GM12878 (cell line): ENCODE results near the gene AGBL2. TPM values are rescaled to one million over a fixed set of nuclear protein-coding genes. Genes with fewer than 3 reads are reported as not detected.

Experiments
- ATAC-seq: fragments of 200-7000 bp; cut with Tn5 transposase; 3 replicates; pipeline ENCODE4 v1.9.1; 2020; ENCODE audit warnings: mild to moderate bottlenecking, moderate library complexity
- BruUV-seq: library from RNA; stranded (reverse); fragments of 400-500 nt; replicated peaks from 2 replicates; lab custom pipeline; 2021; lab: Mats Ljungman, UMichigan
- CTCF ChIA-PET: fragments of 300-600 bp; sonication (Branson Sonifier 250); formaldehyde crosslinking; extraction: SDS; loops from one replicate; lab custom pipeline; 2021; ENCODE audit warnings: inconsistent platforms; lab: Yijun Ruan, JAX
- POLR2A ChIA-PET: fragments of 350-600 bp; formaldehyde crosslinking; extraction: SDS; loops from one replicate; lab custom pipeline; 2021; ENCODE audit warnings: inconsistent platforms; lab: Charles Lee
- RAD21 ChIA-PET: fragments of 300-600 bp; sonication (Branson Sonifier 250); formaldehyde crosslinking; loops from one replicate; lab custom pipeline; 2023; ENCODE audit warnings: antibody characterized with exemption; ENCODE audit not compliant: unreplicated experiment; lab: Charles Lee
- SMC1A ChIA-PET: fragments of 300-600 bp; sonication (Branson Sonifier 250); formaldehyde crosslinking; loops from one replicate; lab custom pipeline; 2023; ENCODE audit not compliant: unreplicated experiment, uncharacterized antibody; lab: Charles Lee
- DNase-seq: peaks from one replicate; pipeline ENCODE4 v3.0.0-alpha.2; 2011; ENCODE audit warnings: low read depth, low spot score
- FAIRE-seq: peaks from 3 replicates; lab custom pipeline; 2011; peaks lifted over from hg19 to GRCh38; lab: Jason Lieb, UNC
- H2AFZ ChIP-seq: 2 replicates; pipeline ENCODE4 v1.6.0; 2011; ENCODE audit warnings: low read depth, low read length, control low read depth; ENCODE audit not compliant: control insufficient read depth
- H3K27ac ChIP-seq: 2 replicates; pipeline ENCODE4 v1.5.1; 2011; ENCODE audit warnings: control low read depth; ENCODE audit not compliant: control insufficient read depth, insufficient read depth
- H3K27me3 ChIP-seq, 2 experiments: replicated peaks in 1 of 2; 2 replicates each; pipeline versions ENCODE4 v1.6.0 to v1.6.1; 2011; ENCODE audit warnings: low read length in 1 of 2; ENCODE audit not compliant: control insufficient read depth in 2 of 2, insufficient read depth in 2 of 2
- H3K36me3 ChIP-seq, 2 experiments: 2 replicates each; pipeline ENCODE4 v1.5.1; 2011; ENCODE audit warnings: low read length in 1 of 2; ENCODE audit not compliant: control insufficient read depth in 2 of 2, insufficient read depth in 2 of 2
- H3K4me1 ChIP-seq: 2 replicates; pipeline ENCODE4 v1.6.1; 2011; ENCODE audit warnings: mild to moderate bottlenecking, low read length, moderate library complexity, mixed read lengths; ENCODE audit not compliant: control insufficient read depth, insufficient read depth
- H3K4me2 ChIP-seq: 2 replicates; pipeline ENCODE4 v1.6.0; 2011; ENCODE audit warnings: control low read depth; ENCODE audit not compliant: control insufficient read depth, insufficient read depth
- H3K4me3 ChIP-seq: fragments of 200-600 bp; sonication (generic); 2 replicates; pipeline ENCODE4 v1.5.1; 2016
- H3K79me2 ChIP-seq: 2 replicates; pipeline ENCODE4 v1.6.0; 2011; ENCODE audit warnings: low read length; ENCODE audit not compliant: control insufficient read depth, insufficient read depth
- H3K9ac ChIP-seq: 2 replicates; pipeline ENCODE4 v1.8.0; 2011; ENCODE audit warnings: low read length, control low read depth, mixed read lengths; ENCODE audit not compliant: control insufficient read depth, insufficient read depth
- H3K9me3 ChIP-seq: replicated peaks from 3 replicates; pipeline ENCODE4 v1.5.1; 2011; ENCODE audit warnings: mild to moderate bottlenecking, low read length; ENCODE audit not compliant: control insufficient read depth, insufficient read depth
- H4K20me1 ChIP-seq: 2 replicates; pipeline ENCODE4 v1.6.0; 2011; ENCODE audit not compliant: control insufficient read depth, insufficient read depth
- NR2C1 ChIP-seq: fragments of 450-650 bp; IDR thresholded peaks from 2 replicates; pipeline ENCODE4 v1.6.1; 2017; ENCODE audit warnings: antibody characterized with exemption, mild to moderate bottlenecking, moderate library complexity
- SREBF1 ChIP-seq: IDR thresholded peaks from 2 replicates; pipeline ENCODE4 v1.6.1; 2012; ENCODE audit warnings: mild to moderate bottlenecking, low read length
- WGBS: methylation state at CpG from one replicate; pipeline ENCODE4 v1.1.6; 2016; ENCODE audit warnings: low lambda C conversion rate; ENCODE audit not compliant: insufficient replicate concordance, insufficient coverage; ENCODE audit errors: missing lambda C conversion rate; 5-methylcytosine and 5-hydroxymethylcytosine counted together
- in situ Hi-C: fragments of 300-500 bp; cut with MboI; formaldehyde crosslinking; loops from 9 replicates; pipeline ENCODE4 v1.14.3; 2018; ENCODE audit warnings: mixed read lengths
- intact Hi-C: fragments of 100-400 bp; cut with micrococcal nuclease; formaldehyde crosslinking; loops from one replicate; pipeline ENCODE4 v1.14.2; 2022; ENCODE audit not compliant: unreplicated experiment
- polyA plus RNA-seq, 11 experiments: library from polyadenylated mRNA; depleted of rRNA in 4 of 11; unstranded in 6 of 11; stranded (reverse) in 5 of 11; fragments of >200 nt; fragmentation: Nextera tagmentation in 4 of 11; fragmentation: Illumina TruSeq in 1 of 11; extraction: Ambion mirVana in 4 of 11; extraction: Trizol in 1 of 11; gene quantifications; 1 replicate in 1 of 11; 2 replicates in 10 of 11; pipeline versions ENCODE4 v1.2.1 to v1.2.3, GENCODE V29; 2011 to 2016; ENCODE audit warnings: inconsistent platforms in 2 of 11, missing spikeins in 2 of 11, low read depth in 1 of 11
- total RNA-seq, 4 experiments: library from RNA; depleted of rRNA in 3 of 4; stranded (reverse); fragments of >200 nt in 3 of 4; fragmentation: Illumina TruSeq in 1 of 4; extraction: Trizol in 1 of 4; gene quantifications; 2 replicates each; pipeline versions ENCODE4 v1.2.1 to v1.2.3, GENCODE V29; 2013 to 2021
- TF ChIP-seq, protein P1 (sequence below): IDR thresholded peaks from 2 replicates; pipeline ENCODE4 v1.6.1; 2011; ENCODE audit warnings: borderline replicate concordance, low read depth, mild to moderate bottlenecking, moderate library complexity, low read length; ENCODE audit not compliant: insufficient read depth, poor library complexity, severe bottlenecking
- TF ChIP-seq, protein P2 (sequence below): fragments of 450-650 bp; IDR thresholded peaks from 2 replicates; pipeline ENCODE4 v1.6.1; 2018; ENCODE audit warnings: mild to moderate bottlenecking, low read depth, moderate library complexity; ENCODE audit not compliant: partially characterized antibody

Gene AGBL2
- total and polyA plus RNA-seq, 10 of the 15 experiments (the other 5 are each of a cell fraction or from before 2014, with no cell fraction given): 0.93 to 12.2 (median 2.9) TPM

DNA sequence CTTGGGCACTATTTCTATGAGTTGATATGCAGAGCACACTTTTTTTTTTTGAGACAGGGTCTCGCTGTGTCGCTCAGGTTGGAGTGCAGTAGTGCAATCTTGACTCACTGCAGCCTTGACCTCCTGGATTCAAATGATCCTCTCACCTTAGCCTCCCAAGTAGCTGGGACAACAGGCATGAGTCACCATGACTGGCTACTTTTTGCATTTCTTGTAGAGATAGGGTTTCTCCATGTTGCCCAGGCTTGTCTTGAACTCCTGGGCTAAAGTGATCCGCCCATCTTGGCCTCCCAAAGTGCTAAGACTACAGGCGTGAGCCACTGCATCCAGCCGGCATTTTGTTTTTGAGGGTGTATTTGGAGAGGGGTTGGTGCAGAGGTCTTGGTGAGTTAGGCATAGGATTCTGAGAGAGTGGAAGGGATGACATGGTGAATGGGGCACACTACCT lies 42.9 kb downstream of the AGBL2 start:
- no peaks in the 10 kb centered on the region for H3K27me3 ChIP-seq
- no peaks in the 10 kb centered on the region for H3K9me3 ChIP-seq
- RAD21 ChIA-PET: no interaction called here
- no peak overlapping the region for H2AFZ ChIP-seq
- H3K27ac ChIP-seq: no peak overlapping the region
- H3K4me3 ChIP-seq: no peak overlapping the region
- no peak for DNase-seq
- POLR2A ChIA-PET: no interaction called here
- no TSS peak for BruUV-seq
- H3K79me2 ChIP-seq: no peaks in the 10 kb centered on the region
- WGBS: 60% methylated on average over 5 of the region's 5 CpGs
- ATAC-seq: no peak
- no peaks in the 10 kb centered on the region for H3K4me1 ChIP-seq
- no peak overlapping the region for H3K9ac ChIP-seq
- no peaks in the 10 kb centered on the region for H3K36me3 ChIP-seq
- FAIRE-seq: no peak
- no peak overlapping the region for H3K4me2 ChIP-seq
- CTCF ChIA-PET: no interaction called here
- in situ Hi-C loops: no loop called here
- H4K20me1 ChIP-seq: no peaks in the 10 kb centered on the region
- TF ChIP-seq SREBF1: no peak
- no peak for TF ChIP-seq NR2C1
- TF ChIP-seq, protein P1, sequence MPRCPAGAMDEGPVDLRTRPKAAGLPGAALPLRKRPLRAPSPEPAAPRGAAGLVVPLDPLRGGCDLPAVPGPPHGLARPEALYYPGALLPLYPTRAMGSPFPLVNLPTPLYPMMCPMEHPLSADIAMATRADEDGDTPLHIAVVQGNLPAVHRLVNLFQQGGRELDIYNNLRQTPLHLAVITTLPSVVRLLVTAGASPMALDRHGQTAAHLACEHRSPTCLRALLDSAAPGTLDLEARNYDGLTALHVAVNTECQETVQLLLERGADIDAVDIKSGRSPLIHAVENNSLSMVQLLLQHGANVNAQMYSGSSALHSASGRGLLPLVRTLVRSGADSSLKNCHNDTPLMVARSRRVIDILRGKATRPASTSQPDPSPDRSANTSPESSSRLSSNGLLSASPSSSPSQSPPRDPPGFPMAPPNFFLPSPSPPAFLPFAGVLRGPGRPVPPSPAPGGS: peak; percentile 54
- TF ChIP-seq, protein P2, sequence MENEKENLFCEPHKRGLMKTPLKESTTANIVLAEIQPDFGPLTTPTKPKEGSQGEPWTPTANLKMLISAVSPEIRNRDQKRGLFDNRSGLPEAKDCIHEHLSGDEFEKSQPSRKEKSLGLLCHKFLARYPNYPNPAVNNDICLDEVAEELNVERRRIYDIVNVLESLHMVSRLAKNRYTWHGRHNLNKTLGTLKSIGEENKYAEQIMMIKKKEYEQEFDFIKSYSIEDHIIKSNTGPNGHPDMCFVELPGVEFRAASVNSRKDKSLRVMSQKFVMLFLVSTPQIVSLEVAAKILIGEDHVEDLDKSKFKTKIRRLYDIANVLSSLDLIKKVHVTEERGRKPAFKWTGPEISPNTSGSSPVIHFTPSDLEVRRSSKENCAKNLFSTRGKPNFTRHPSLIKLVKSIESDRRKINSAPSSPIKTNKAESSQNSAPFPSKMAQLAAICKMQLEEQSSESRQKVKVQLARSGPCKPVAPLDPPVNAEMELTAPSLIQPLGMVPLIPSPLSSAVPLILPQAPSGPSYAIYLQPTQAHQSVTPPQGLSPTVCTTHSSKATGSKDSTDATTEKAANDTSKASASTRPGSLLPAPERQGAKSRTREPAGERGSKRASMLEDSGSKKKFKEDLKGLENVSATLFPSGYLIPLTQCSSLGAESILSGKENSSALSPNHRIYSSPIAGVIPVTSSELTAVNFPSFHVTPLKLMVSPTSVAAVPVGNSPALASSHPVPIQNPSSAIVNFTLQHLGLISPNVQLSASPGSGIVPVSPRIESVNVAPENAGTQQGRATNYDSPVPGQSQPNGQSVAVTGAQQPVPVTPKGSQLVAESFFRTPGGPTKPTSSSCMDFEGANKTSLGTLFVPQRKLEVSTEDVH: no peak
- TF ChIP-seq, all 136 proteins: peak for 1
- SMC1A ChIA-PET: no interaction called here
- intact Hi-C loops: no loop called here
